ENCODE results near the gene ENTREP3.
"Not testable (repeated sequence)": the region's sequence is repeated elsewhere in the genome, so short reads cannot be mapped to it uniquely, and the experiment has no call there.

Gene ENTREP3

DNA sequence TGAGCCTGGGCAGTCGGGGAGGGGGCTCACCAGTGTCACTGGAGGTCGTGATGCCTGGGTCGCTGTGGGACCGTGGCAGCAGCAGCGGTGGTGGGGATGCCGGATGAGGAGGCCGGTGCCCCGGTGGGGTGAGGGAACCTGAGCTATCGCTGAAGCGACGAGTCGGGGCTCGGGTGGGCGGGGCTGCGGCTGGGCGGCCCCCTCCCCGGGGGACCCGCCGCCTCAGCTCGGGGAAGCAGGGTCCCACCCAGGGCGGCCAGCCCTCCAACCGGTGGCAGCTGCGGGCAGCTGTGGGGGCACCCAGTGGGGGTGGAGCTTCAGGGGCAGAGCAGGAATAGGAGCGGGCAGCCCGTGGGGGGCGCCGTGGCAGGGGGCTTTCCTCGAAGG, 5.0 kb downstream of the ENTREP3 start:
- DNase-seq: no peak

DNA sequence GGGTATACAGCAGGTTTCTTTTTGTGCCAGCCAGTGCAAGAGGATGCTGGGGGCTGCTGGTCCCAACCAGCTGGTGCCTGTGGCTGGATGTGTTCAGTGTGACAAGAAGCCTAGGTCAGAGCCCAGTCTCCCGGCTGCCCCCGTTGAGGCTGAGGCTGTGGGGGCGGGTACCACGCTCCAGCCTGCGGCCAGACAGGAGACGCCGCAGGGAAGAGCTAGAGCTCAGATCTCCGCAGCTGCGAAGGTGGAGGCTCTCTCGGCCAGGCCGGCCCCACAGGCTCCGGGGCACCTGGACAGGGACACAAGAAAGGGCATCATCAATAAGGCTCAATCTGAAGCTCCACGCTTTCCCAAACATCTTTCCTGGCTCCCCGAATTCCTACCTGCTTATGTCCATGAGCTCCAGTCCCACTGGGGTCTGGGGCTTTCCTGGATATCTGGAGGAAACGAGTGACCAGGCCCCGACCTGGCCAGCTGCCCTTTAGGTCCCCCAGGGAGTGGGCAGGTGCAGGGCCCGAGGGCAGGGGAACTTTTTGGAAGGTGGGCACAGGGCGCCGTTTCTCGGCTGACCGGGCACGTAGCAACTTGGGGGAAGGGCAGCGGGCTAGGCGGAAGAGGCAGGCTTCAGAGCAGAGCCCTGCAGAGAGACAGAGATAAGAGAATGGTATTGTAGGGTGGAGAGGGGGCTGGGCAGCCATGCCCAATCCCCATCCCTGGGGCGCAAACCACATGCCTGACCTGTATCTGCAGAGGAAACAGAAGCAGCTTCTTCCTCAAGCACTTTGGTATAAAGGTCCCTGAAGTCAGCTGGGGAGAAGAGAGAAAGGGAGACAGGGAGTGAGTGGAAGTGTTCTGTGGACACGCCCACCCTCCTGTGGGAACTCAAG, 7.4 kb downstream of the ENTREP3 start:
- DNase-seq: no peak

DNA sequence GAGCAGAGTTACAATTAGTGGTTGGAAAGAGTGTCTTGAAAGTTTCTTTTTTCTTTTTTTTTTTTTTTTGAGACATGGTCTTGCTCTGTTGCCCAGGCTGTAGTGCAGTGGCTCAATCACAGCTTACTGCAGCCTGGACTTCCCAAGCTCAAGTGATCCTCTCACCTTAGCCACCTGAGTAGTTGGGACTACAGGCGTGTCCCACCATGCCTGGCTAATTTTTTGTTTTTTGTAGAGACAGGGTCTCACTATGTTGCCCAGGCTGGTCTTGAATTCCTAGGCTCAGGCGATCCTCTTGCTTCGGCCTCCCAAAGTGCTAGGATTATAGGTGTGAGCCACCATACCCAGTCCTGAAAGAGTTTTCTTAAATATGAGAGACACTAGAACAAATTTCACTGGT, 8.5 kb downstream of the ENTREP3 start:
- DNase-seq: not testable (repeated sequence)

DNA sequence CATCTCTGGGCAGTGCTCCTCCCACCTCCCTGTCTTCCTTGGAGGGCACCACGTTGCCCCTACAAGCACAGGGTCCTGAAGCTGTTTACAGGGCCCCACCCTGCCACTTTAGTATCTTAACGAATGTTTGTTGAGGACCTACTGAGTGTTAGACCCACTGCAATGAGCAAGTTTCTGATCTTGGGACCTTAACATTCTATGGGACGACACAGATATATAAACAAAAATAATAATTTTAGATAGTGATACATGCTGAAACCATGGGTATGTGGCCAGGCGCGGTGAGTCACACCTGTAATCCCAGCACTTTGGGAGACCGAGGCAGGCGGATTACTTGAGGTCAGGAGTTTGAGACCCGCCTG, 10.1 kb downstream of the ENTREP3 start:
- DNase-seq: no peak

DNA sequence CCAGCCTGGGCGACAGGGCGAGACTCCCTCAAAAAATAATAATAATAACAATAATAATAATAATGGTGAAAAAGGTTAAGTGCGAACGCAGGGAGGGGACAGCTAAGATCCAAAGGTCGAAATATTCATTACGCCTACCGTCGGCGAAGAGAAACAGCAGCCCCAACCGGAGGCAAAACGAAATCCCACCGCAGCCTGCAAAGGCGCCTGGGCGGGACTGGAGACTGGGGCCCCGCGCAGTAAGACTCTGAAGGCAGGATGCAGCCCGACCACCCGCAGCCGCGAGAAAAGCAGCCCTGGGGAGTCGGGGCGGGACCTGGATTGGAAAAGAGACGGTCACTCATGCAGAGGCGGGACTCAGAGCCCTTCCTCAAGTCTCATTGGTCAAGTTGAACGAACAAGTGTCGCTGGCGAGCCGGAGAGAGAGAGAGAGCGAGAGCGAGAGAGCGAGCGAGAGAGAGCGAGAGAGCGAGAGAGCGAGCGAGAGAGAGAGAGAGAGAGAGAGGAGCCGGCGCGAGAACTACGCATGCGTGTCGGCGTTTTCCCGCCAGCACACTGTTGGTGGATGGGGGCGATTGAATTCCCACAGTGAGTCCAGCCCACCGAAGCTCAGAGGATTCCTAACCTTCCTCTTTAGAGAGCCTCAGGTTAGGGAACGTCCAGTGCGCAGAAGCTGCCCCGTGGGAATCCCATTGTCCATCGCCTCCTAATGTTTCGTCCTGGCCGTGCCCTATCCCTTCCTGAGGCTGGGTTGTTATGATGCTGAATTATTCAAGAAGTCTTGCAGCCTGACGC, 10.7 kb downstream of the ENTREP3 start:
- peak; percentile 98 for DNase-seq

DNA sequence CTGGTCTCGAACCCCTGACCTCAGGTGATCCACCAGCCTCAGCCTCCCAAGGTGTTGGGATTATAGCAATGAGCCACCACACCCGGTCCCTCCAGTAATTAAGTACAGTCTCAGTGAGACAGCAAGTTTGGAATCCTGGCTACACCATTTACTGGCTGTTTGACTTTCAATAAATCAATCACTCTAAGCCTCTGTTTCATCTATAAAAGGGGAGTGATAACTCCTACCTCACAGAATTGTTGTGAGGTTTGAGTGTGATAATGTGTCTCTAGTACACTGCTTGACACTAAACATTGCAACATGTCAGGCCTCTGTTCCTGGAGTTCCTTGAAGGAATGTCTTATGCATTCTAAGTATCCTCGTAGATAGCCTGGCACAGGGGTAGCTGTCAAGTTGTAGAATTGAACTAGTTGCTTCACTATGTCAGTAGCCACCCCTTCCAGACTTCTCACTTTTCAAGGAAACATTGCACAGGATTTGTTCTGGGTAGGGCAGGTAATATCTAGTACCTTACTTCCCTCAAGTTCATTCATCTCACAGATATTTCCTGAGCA, 12.4 kb downstream of the ENTREP3 start:
- no peak for DNase-seq

DNA sequence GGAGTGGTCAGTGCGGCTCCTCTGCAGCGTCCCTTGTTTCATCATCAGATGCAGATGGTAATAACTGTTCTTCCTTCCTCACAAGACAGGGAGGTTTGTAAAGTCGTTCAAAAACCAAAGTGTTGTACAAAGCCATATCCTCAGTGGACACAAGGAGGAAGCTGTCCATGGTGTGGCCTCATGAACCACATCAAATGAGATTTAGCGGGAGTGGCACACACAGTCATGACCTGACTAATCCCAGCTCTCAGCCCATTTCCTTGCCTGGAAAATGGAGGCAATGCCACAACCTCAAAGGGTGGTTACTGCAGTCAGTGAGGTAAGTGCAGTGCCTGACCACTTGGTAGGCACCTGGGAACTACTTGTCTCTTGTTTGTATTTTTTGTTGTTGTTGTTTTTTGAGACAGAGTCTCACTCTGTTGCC, 13.4 kb downstream of the ENTREP3 start:
- DNase-seq: peak; percentile 92

DNA sequence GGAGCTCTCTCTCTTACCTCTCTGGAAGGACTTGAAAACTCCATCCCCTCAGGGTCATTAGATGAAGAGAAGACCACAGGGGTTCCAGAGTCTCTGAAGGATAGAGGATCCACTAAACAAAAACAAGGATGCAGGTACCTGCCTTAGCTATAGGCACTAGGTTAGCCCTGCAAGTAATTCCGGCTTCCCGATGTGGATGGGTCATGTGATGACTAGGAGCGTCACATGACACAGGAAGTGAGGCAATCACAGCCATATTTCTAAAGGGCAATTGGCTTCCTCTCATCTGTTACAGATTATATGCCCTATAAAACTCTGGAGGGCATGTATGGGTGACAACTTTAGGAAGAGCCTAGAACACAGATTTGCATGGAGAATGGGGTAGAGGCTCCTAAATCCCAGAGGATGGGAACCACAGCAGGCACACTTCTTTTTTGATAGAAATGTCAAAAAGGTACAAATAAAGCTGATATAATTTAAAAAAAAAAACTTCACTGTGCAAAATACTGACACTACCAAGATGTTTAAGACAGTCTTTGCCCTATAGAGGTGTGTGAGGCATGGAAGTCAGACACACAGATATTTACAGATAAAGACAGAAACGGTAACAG, 14.1 kb downstream of the ENTREP3 start:
- DNase-seq: peak; percentile 89

DNA sequence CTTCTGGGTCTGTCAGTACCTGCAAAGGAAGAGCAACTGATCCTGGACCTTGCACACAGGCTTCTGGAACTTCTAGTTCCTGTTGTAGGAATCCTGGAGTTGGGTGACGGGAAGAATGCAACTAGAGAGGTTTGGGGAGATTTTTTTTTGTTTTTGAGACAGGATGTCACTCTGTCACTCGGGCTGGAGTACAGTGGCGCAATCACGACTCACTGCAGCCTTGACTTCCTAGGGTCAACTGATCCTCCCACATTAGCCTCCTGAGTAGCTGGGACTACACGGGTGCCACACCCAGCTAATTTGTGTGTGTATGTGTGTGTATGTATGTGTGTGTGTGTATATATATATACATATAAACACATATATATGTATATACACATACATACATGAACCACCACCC, 18.8 kb downstream of the ENTREP3 start:
- DNase-seq: peak; percentile 55

DNA sequence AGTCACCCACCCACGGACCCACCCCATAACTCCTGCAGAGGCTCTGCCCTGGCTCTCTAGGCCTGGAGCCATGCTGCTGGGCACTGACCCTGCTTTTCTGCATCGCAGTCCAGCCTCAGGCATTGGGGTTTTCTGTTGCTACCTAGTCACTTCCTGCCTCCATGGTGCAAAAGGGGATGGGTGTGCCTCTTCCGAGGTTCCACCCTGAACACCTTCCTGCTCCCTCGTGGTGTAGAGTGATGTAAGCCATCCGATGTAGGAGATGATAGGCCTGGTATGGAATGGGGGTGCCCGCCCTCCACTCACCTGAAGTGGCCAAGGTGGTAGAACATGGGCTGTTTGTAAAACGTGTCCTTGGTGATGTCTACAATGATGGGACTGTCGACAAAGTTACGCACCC, 19.9 kb downstream of the ENTREP3 start:
- not testable (repeated sequence) for DNase-seq

DNA sequence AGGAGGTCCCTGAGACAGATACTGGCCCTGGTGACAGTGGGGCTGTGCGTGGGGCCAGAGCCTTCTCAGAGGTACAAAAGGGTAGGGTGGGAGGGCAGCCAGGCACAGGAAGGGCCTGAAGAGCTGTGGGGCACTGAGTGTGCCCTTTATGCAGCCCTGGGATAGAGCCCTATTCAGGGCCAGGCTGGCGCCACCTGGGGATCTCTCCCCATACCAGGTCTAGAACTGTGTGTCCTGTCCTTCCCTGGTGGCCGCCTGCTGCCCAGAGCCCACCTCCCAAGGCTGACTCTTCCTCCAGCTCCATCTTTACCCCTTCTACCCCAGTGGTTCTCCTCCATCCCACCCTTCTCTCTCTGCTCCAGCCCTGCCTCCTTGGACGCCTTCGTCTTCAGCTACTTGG, 21.8 kb downstream of the ENTREP3 start:
- DNase-seq: not testable (repeated sequence)

DNA sequence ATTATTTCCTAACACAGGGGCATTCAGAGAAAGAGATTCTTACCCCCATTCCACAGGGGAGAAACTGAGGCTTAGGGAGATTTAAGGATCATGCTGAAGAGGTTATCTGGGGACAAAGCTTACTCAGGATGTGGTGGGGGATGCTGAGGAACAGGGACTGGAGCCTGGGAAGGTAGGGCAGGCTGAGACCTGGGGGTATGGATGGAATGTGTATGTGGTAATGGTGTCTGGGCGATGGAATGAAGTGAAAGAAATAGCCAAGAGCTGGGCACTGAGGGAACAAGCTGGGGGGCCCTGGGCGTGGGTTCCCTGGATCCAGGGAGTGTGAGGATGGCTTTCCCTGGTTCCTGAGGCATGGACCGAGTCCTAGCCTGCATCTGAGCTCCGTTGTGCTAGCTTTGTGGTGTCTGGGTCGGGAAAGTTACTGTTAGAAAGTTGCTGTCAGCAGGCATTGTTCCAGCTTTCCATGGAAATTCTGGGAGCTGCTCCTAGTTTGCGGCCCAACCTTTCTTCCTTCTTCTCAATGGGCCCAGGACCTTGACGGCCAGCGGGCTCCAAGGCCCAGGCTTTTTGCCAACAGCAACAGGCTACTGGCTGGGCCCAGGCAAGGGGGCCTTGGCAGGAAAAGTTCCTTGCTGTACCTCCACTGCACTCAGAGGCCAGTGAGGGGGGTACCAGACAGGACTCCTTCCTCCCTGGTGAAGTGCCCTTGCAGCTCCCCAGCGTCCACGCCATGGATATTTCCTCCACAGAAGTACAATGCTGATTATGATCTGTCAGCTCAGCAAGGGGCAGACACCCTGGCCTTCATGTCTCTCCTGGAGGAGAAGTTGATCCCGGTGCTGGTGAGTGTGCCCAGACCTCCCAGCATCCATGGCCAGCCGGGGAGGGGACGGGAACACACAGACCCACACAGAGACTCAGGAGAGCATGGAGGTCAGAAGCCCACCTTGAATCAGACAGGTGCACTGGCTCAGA, 23.0 kb downstream of the ENTREP3 start:
- not testable (repeated sequence) for DNase-seq

DNA sequence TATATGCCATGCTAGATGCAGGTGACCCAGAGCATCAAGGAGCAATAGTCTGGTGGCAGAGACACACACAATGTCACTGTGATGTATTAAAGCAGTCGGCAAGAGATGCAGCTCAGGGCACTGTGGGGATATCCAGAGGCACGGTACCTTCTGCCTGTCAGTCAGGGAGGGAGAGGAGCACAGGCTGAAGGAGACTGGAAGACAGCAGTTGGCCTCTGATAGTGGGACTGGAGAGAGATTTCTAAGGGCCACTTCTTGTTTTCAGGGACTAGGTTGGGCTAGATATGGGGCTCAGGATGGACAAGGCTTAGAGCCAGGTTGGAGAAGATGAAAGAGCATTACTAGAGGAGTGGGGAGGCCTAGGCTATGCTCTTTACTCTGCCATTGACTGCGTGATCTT, 24.0 kb downstream of the ENTREP3 start:
- not testable (repeated sequence) for DNase-seq

DNA sequence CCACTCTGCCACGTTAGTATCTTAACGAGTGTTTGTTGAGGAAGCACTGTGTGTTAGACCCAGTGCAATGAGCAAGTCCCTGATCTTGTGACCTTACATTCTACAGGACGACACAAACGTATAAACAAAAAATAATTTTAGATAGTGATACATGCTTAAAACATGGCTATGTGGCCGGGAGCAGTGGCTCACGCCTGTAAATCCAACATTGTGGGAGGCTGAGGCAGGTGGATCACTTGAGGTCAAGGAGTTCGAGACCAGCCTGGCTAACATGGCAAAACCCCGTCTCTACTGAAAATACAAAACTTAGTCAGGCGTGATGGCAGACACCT, 27.2 kb downstream of the ENTREP3 start:
- no peak for DNase-seq

DNA sequence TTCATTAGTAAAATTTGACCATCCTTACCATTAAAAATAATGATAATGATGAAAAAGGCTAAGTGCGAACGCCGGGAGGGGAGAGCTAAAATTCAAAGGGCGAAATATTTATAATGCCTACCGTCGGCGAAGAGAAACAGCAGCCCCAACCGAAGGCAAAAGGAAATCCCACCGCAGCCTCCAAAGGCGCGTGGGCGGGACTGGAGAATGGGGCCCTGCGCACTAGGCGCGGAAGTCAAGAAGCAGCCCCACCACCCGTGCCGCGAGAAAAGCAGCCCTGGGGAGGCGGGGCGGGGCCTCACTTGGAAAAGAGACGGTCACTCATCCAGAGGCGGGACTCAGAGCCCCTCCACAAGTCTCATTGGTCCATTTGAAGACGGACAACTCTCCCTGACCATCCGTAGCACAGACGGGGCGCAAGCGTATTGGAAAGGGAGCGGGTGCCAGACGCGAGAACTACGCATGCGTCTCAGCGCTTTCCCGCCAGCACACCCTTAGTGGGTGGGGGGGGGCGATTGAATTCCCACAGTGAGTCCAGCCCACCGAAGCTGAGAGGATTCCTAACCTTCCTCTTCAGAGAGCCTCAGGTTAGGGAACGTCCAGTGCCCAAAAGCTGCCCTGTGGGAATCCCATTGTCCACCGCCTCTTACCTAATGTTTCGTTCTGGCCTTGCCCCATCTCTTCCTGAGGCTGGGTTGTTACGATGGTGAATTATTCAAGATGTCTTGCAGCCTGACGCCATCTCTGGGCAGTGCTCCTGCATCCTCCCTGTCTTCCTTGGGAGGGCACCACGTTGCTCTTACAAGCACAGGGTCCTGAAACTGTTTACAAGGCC, 27.8 kb downstream of the ENTREP3 start:
- peak; percentile 99 for DNase-seq

DNA sequence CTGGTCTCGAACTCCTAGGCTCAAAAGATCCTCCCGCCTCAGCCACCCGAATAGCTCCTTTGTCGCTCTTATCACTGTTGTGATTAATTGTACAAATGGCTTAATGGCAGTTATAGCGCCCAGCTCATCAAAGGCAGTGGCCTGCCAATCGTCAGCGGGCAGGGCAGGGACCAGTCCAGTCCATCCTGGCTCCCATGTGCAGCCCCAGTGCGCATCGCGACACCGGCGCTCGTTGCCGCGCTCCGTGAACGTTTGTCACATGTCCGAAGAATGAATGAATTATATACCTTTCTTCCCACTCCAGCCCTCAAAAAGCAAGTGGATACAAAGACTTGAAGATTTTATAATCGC, 28.4 kb downstream of the ENTREP3 start:
- peak; percentile 59 for DNase-seq

DNA sequence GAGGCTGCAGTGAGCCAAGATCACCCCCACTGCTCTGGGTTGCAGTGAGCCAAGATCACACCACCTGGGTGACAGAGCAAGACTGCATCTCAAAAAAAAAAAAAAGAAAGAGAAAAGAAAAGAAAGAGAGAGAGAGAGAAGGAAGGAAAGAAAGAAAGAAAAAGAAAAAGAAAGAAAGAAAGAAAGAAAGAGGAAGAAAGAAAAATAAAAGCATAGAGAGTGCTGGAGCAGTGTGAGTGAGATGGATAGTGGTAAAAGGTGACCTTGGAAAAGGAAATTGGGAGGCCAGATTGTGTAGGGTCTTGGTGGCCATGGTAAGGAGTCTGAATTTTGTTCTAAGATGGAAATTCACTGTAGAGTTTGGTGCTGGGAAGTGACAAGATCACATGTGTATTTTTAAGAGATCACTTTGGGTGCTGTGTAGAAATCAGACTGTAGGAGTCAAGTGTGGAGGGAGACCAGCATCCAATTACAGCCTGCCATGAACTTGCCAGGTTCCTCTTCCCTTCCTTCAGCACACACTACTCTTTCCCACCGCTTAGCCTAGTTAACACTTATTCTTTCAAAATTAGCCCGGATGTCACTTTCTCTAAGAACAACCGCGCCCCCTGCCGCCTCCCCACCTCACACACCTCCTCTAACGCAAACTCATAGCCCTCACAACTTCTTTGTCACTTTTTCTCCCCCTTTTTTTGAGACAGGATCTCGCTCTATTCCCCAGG, 28.9 kb downstream of the ENTREP3 start:
- peak; percentile 87 for DNase-seq

DNA sequence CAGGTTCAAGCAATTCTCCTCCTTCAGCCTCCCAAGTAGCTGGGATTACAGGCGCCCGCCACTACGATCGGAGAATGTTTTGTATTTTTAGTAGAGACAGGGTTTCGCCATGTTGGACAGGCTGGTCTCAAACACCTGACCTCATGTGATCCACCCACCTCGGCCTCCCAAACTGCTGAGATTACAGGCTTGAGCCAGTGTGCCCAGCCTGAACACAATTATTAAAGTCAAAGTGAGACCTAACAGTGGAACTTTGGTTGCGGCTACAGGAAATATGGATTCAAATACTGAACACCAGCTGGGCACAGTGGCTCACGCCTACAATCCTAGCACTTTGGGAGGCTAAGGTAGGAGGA, 29.9 kb downstream of the ENTREP3 start:
- not testable (repeated sequence) for DNase-seq

DNA sequence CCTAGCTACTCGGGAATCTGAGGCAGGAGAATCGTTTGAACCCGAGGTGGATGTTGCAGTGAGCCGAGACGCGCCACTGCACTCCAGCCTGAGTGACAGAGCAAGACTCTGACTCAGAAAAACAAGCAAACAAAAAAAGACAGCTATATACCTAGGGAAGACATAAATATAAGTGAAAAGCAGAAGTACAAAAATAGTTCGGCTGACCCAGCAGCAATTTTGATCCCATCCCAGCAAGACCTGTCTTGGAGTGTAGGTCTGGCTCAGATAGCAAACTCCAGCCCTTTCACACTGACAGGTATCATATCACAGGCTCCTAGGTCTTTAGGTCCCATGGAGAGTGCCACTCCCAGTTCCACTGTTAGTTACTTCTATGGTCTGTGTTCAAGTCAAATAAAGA, 32.2 kb downstream of the ENTREP3 start:
- DNase-seq: peak; percentile 37

DNA sequence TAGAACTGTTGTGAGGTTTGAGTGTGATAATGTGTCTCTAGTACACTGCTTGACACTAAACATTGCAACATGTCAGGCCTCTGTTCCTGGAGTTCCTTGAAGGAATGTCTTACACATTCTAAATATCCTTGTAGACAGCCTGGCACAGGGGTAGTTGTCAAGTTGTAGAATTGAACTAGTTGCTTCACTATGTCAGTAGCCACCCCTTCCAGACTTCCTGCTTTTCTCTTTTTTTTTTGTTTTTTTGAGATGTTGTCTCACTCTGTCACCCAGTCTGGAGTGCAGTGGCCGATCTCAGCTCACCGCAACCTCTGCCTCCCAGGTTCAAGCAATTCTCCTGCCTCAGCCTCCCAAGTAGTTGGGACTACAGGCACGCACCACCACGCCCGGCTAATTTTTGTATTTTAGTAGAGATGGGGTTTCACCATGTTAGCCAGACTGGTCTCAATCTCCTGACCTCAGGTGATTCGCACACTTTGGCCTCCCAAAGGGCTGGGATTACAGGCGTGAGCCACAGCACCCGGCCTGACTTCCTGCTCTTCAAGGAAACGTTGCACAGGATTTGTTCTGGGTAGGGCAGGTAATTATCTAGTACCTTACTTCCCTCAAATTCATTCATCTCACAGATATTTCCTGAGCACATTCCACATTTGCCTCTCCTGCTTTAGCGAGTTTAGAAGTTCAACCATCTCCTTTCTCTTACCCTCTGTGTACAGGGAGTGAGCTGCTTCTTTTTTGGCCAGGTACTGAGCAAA, 34.9 kb downstream of the ENTREP3 start:
- peak; percentile 54 for DNase-seq
